ENCODE data around the gene IRAK3.
"Not testable (repeated sequence)": the region's sequence is repeated elsewhere in the genome, so short reads cannot be mapped to it uniquely, and the experiment has no call there.

GRCh38 chr12:66213011-66213410, 24.0 kb downstream of the IRAK3 start:
- TF ChIP-seq, protein P1, sequence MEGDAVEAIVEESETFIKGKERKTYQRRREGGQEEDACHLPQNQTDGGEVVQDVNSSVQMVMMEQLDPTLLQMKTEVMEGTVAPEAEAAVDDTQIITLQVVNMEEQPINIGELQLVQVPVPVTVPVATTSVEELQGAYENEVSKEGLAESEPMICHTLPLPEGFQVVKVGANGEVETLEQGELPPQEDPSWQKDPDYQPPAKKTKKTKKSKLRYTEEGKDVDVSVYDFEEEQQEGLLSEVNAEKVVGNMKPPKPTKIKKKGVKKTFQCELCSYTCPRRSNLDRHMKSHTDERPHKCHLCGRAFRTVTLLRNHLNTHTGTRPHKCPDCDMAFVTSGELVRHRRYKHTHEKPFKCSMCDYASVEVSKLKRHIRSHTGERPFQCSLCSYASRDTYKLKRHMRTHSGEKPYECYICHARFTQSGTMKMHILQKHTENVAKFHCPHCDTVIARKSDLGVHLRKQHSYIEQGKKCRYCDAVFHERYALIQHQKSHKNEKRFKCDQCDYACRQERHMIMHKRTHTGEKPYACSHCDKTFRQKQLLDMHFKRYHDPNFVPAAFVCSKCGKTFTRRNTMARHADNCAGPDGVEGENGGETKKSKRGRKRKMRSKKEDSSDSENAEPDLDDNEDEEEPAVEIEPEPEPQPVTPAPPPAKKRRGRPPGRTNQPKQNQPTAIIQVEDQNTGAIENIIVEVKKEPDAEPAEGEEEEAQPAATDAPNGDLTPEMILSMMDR (IDR thresholded peaks at IDR 0.05; ENCODE audit: poor library complexity, severe bottlenecking) = not testable (repeated sequence)
- not testable (repeated sequence) for TF ChIP-seq EP300 (conservative IDR thresholded peaks at IDR 0.05; ENCODE audit: poor library complexity, severe bottlenecking); POLR2AphosphoS5 (IDR thresholded peaks at IDR 0.05); EZH2 (IDR thresholded peaks at IDR 0.05; ENCODE audit: borderline replicate concordance, insufficient read depth, low read length, poor library complexity, severe bottlenecking); REST (IDR thresholded peaks at IDR 0.05; ENCODE audit: borderline replicate concordance); MXI1 (conservative IDR thresholded peaks at IDR 0.05; ENCODE audit: poor library complexity, severe bottlenecking); RAD21 (conservative IDR thresholded peaks at IDR 0.05); TAF1 (IDR thresholded peaks at IDR 0.05; ENCODE audit: low read depth); SMC3 (conservative IDR thresholded peaks at IDR 0.05; ENCODE audit: poor library complexity)
